ENCODE measurements around the gene LINC01488. TPM values are rescaled to one million over a fixed set of nuclear protein-coding genes. Genes with fewer than 3 reads are reported as not detected.

LINC01488 gene
- total RNA-seq, 1 experiment from 2014 or later, result not detected

DNA sequence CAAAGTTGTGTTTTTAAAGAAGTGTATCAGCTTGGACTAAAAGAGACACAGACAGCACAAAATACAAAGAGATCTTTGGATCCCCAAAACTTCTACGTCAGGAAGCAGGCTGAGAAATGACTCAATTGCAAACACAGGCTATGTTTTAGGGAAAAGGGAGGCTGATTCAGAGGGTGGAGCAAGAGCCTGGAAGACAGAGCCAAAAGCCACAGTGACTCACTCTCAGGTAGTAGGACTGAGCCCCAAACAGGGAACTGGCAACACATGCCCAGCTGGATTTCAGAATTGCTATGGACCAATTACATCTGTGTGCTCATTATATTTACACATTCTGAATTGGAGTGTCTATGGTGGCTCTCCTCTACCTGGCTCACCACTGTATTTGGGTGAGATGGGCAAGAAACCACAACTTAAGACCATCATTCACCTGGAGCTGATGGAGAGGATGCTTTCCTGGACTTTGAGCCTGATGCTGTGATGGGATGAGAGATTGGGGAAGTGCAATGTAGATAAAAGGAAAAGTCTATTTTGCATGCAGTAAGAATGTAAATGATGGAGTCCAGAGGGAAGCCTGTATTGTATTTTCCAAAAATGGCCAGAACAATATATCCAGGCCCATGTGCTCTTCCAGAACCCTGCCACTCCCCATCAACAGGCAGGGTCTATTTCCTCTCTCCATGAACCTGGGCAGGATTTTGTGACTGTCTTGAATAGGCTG lies 20.8 kb upstream of the LINC01488 start:
- ATAC-seq, result peak; percentile 54; the same call in 1 of the 2 replicates
- TF ChIP-seq ZBTB33 (IDR thresholded peaks at IDR 0.05; ENCODE audit: extremely low read depth, insufficient replicate concordance, low read length), result no peak
- peak; percentile 3; the same call in 1 of the 2 replicates for TF ChIP-seq RAD21 (IDR thresholded peaks at IDR 0.05; ENCODE audit: low read depth)
- TF ChIP-seq SRF (IDR thresholded peaks at IDR 0.05; ENCODE audit: low read depth), result peak; percentile 49; the same call in 1 of the 2 replicates
- TF ChIP-seq ATF3 (IDR thresholded peaks at IDR 0.05), result no peak
- TF ChIP-seq EZH2 (IDR thresholded peaks at IDR 0.05), result no peak
- no peak for TF ChIP-seq ZFX (IDR thresholded peaks at IDR 0.05)
- no peak for TF ChIP-seq TCF7L2 (IDR thresholded peaks at IDR 0.05; ENCODE audit: borderline replicate concordance, extremely low read depth, insufficient read depth, insufficient read length)
- TF ChIP-seq ELF1 (IDR thresholded peaks at IDR 0.05; ENCODE audit: borderline replicate concordance, low read depth), result no peak
- no peak for TF ChIP-seq POLR2A (IDR thresholded peaks at IDR 0.05; ENCODE audit: borderline replicate concordance, extremely low read depth, insufficient read depth, insufficient read length)
- no peak for TF ChIP-seq REST (IDR thresholded peaks at IDR 0.05; ENCODE audit: low read depth)
- peak; percentile 95 for TF ChIP-seq CBX3 (IDR thresholded peaks at IDR 0.05; ENCODE audit: low read depth)
- no peak; the same call in none of the 2 replicates for TF ChIP-seq CEBPB (IDR thresholded peaks at IDR 0.05; ENCODE audit: low read depth)
- TF ChIP-seq JUND (IDR thresholded peaks at IDR 0.05), result peak; percentile 71
- peak; percentile 64 for TF ChIP-seq FOSL1 (IDR thresholded peaks at IDR 0.05; ENCODE audit: low read depth)
- TF ChIP-seq SP1 (IDR thresholded peaks at IDR 0.05; ENCODE audit: low read depth), result no peak; the same call in 1 of the 2 replicates
- TF ChIP-seq POLR2AphosphoS5 (IDR thresholded peaks at IDR 0.05; ENCODE audit: low read depth, low read length), result no peak
- TF ChIP-seq ZNF274 (IDR thresholded peaks at IDR 0.05; ENCODE audit: low read depth, low read length), result no peak
- TF ChIP-seq EGR1 (IDR thresholded peaks at IDR 0.05; ENCODE audit: low read depth), result no peak
- TF ChIP-seq SIN3A (IDR thresholded peaks at IDR 0.05; ENCODE audit: low read depth), result no peak
- TF ChIP-seq, protein P1, sequence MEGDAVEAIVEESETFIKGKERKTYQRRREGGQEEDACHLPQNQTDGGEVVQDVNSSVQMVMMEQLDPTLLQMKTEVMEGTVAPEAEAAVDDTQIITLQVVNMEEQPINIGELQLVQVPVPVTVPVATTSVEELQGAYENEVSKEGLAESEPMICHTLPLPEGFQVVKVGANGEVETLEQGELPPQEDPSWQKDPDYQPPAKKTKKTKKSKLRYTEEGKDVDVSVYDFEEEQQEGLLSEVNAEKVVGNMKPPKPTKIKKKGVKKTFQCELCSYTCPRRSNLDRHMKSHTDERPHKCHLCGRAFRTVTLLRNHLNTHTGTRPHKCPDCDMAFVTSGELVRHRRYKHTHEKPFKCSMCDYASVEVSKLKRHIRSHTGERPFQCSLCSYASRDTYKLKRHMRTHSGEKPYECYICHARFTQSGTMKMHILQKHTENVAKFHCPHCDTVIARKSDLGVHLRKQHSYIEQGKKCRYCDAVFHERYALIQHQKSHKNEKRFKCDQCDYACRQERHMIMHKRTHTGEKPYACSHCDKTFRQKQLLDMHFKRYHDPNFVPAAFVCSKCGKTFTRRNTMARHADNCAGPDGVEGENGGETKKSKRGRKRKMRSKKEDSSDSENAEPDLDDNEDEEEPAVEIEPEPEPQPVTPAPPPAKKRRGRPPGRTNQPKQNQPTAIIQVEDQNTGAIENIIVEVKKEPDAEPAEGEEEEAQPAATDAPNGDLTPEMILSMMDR (IDR thresholded peaks at IDR 0.05 in 2 of 3, conservative IDR thresholded peaks at IDR 0.05 in 1 of 3; ENCODE audit: borderline replicate concordance in 1 of 3, insufficient read depth in 1 of 3, low read depth in 2 of 3, low read length in 2 of 3), result no peak
- TF ChIP-seq EZH2phosphoT487 (IDR thresholded peaks at IDR 0.05; ENCODE audit: borderline replicate concordance), result no peak

More for the DNA sequence above, 20.8 kb upstream of the LINC01488 start:
- Histone ChIP-seq H3K9ac (ENCODE audit: low read length) (no peak overlapping the region), H3K27ac (ENCODE audit: low read depth, low read length) (no peak overlapping the region), H2AFZ (ENCODE audit: low read depth, low read length, poor library complexity, severe bottlenecking) (no peak overlapping the region), H3K9me3 (ENCODE audit: control insufficient read depth in 1 of 2, insufficient read depth in 1 of 2, low read depth in 1 of 2, low read length in 2 of 2) (peaks cover 0 to 32% of the 10 kb centered on the region in 2 experiments; a peak in 2 of 4 replicates), H4K20me1 (ENCODE audit: insufficient read depth) (no peaks in the 10 kb centered on the region), H3K9me2 (ENCODE audit: insufficient read depth) (no peaks in the 10 kb centered on the region), H3K4me3 (replicated peaks in 1 of 2; ENCODE audit: low read depth in 1 of 2, low read length in 2 of 2) (no peak overlapping the region), H3K27me3 (ENCODE audit: insufficient read depth, low read length) (no peaks in the 10 kb centered on the region), H3K4me2 (ENCODE audit: low read length) (no peak overlapping the region), H3K36me3 (ENCODE audit: control insufficient read depth in 1 of 2, insufficient read depth in 2 of 2, low read length in 2 of 2) (no peaks in the 10 kb centered on the region), H3K79me2 (ENCODE audit: insufficient read depth, low read length) (no peaks in the 10 kb centered on the region), H3K4me1 (ENCODE audit: control insufficient read depth in 1 of 2, insufficient read depth in 2 of 2, low read length in 2 of 2) (peaks cover 0 to 6% of the 10 kb centered on the region in 2 experiments; a peak in 1 of 4 replicates)
- BruUV-seq (replicated peaks), result no TSS peak
- peak; percentile 29 for DNase-seq (ENCODE audit: low read depth, low spot score)
- CTCF ChIA-PET, result no interaction called here
- POLR2A ChIA-PET, result no interaction called here
- RAD21 ChIA-PET (ENCODE audit: low non-redundant PET in 1 of 2, low total read pairs in 2 of 2, uncharacterized antibody in 2 of 2, unreplicated experiment in 2 of 2), result no interaction called here
- intact Hi-C loops (cut with micrococcal nuclease), result no loop called here
